Lower leg skin (tissue), 3 donors: Measurements from ENCODE around the gene POU6F2.

Experiments used
- CTCF ChIP-seq, 3 donors: fragments of 450-650 bp; IDR thresholded peaks; one replicate each; pipeline ENCODE4 v1.5.1; 2016; ENCODE audit warnings: antibody characterized with exemption in 3 of 3, mild to moderate bottlenecking in 3 of 3, moderate library complexity in 2 of 3
- POLR2A ChIP-seq, 2 donors: fragments of 450-650 bp; IDR thresholded peaks; one replicate each; pipeline ENCODE4 v1.6.1; 2016 to 2017; ENCODE audit warnings: antibody characterized with exemption in 2 of 2, mild to moderate bottlenecking in 1 of 2, moderate library complexity in 1 of 2

- TF ChIP-seq CTCF (IDR thresholded peaks at IDR 0.05) (no peak), POLR2A (IDR thresholded peaks at IDR 0.05) (no peak)
Measured at GRCh38 chr7:39509436-39509835, 531.7 kb downstream of the POU6F2 start.
